SU-DHL-6 (cell line): ENCODE measurements around the gene RELN.

ENCODE experiments used
- CTCF ChIP-seq: fragments of 200-600 bp; sonication (generic); IDR thresholded peaks from one replicate; pipeline ENCODE4 v1.5.1; 2017; ENCODE audit warnings: antibody characterized with exemption, mild to moderate bottlenecking, low read length, moderate library complexity; ENCODE audit not compliant: insufficient read depth, poor library complexity, severe bottlenecking
- EZH2phosphoT487 ChIP-seq: fragments of 200-600 bp; sonication (generic), shearing (Covaris generic); conservative IDR thresholded peaks from 2 replicates; pipeline ENCODE4 v1.6.1; 2018; ENCODE audit warnings: mild to moderate bottlenecking, antibody characterized with exemption, low read length, moderate library complexity, mixed read lengths

GRCh38 chr7:103439661-103440060 is 549.8 kb downstream of the RELN start:
- no peak for TF ChIP-seq CTCF
- no peak for TF ChIP-seq EZH2phosphoT487
